A549 (cell line): Measurements from ENCODE around the gene CCDC88B.
A peak's percentile ranks its signal among the peaks of the same experiment; 100 is the strongest.

Experiments
- CEBPB ChIP-seq, 2 experiments: fragments of >200 bp in 1 of 2; sonication (Bioruptor Twin) in 1 of 2; formaldehyde crosslinking in 1 of 2; IDR thresholded peaks; 2 replicates each; pipeline ENCODE4 v1.6.1; 2012 to 2016
- HOXB13 ChIP-seq: fragments of 250-450 bp; sonication (Bioruptor Pico); IDR thresholded peaks from 2 replicates; pipeline ENCODE4 v1.5.0; 2020; ENCODE audit warnings: low read depth, mild to moderate bottlenecking, moderate library complexity
- NPAS2 ChIP-seq: fragments of 250-450 bp; sonication (Bioruptor Pico); IDR thresholded peaks from 2 replicates; pipeline ENCODE4 v1.8.0; 2022; ENCODE audit warnings: mild to moderate bottlenecking, moderate library complexity, borderline replicate concordance
- PHF8 ChIP-seq: fragments of 200-600 bp; sonication (generic); IDR thresholded peaks from 2 replicates; pipeline ENCODE4 v1.6.1; 2016; ENCODE audit warnings: low read depth, mild to moderate bottlenecking, antibody characterized with exemption, moderate library complexity, borderline replicate concordance
- POLR2A ChIP-seq: IDR thresholded peaks from 2 replicates; pipeline ENCODE4 v1.6.1; 2012; ENCODE audit warnings: mild to moderate bottlenecking, low read length
- TF ChIP-seq, protein P1 (sequence below): fragments of >200 bp; sonication (Bioruptor Twin); formaldehyde crosslinking; IDR thresholded peaks from 3 replicates; pipeline ENCODE4 v1.5.1; 2016

DNA sequence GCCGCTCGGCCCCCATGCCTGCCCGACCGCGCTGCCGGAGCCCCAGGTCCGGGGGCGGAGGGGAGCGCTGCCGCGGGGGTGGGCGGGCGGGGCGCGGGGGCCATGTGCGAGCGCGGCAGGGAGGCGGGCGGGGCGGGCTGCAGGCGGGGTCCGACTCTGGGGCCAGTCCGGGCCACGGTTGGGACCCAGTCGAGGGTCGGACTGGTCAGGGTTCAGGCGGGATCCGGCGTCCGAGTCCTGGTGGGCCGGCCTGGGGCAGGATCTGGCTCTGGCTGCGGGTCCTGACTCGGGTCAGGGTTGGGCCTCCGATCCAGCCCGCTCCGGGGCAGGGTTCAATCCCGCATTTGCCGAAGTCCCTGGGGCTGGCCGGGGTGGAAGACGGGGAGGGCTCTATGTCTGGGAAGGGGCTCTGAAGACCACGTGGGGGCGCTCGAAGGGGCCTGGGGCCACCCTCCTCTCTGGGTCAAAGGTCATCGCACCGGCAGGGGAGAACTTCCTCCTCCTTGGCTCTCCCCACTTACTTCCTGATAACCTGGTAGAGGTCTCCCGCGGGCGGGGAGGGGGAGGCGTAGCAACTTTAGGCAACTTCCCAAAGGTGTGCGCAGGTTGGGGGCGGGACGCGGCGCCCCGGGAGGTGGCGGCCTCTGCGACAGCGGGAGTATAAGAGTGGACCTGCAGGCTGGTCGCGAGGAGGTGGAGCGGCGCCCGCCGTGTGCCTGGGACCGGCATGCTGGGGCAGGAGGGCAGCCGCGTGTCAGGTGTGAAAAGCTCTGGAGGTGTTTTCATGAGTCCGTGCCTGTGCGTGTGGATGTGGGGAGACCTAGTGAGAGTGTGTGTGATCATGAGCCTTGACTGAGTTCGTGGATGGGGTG is 34.1 kb upstream of the CCDC88B start:
- TF ChIP-seq, protein P1, sequence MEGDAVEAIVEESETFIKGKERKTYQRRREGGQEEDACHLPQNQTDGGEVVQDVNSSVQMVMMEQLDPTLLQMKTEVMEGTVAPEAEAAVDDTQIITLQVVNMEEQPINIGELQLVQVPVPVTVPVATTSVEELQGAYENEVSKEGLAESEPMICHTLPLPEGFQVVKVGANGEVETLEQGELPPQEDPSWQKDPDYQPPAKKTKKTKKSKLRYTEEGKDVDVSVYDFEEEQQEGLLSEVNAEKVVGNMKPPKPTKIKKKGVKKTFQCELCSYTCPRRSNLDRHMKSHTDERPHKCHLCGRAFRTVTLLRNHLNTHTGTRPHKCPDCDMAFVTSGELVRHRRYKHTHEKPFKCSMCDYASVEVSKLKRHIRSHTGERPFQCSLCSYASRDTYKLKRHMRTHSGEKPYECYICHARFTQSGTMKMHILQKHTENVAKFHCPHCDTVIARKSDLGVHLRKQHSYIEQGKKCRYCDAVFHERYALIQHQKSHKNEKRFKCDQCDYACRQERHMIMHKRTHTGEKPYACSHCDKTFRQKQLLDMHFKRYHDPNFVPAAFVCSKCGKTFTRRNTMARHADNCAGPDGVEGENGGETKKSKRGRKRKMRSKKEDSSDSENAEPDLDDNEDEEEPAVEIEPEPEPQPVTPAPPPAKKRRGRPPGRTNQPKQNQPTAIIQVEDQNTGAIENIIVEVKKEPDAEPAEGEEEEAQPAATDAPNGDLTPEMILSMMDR, result peak; percentile 61
- peak; percentile 61 for TF ChIP-seq POLR2A
- no peak for TF ChIP-seq HOXB13
- TF ChIP-seq NPAS2 (CRISPR knock-in tag), result no peak
- TF ChIP-seq CEBPB (IDR thresholded peaks at IDR 0.05), result no peak
- TF ChIP-seq PHF8, result 0 out of 2 replicates have a peak, but pooled peaks have one; percentile 26
